Lower lobe of right lung (tissue), 2 donors: Measurements from ENCODE around the gene MAD1L1. TPM values are rescaled to one million over a fixed set of nuclear protein-coding genes. Genes with fewer than 3 reads are reported as not detected.

Experiments used
- ATAC-seq, 2 donors: fragments of 200-7000 bp; cut with Tn5 transposase; one replicate each; pipeline ENCODE4 v1.9.1; 2020 to 2022; ENCODE audit warnings: mild to moderate bottlenecking in 2 of 2, moderate library complexity in 2 of 2
- DNase-seq: peaks from one replicate; pipeline ENCODE4 v3.0.0-alpha.2; 2020
- H3K27ac ChIP-seq: fragments of 200-600 bp; one replicate; pipeline ENCODE4 v1.8.0; 2022
- H3K27me3 ChIP-seq: fragments of 200-600 bp; one replicate; pipeline ENCODE4 v1.8.0; 2022; ENCODE audit warnings: low read depth
- H3K36me3 ChIP-seq: fragments of 200-600 bp; one replicate; pipeline ENCODE4 v1.8.0; 2022; ENCODE audit warnings: mild to moderate bottlenecking
- H3K4me1 ChIP-seq: fragments of 200-600 bp; one replicate; pipeline ENCODE4 v1.8.0; 2022
- H3K4me3 ChIP-seq: fragments of 200-600 bp; one replicate; pipeline ENCODE4 v1.8.0; 2022; ENCODE audit warnings: mild to moderate bottlenecking
- H3K9me3 ChIP-seq: fragments of 200-600 bp; one replicate; pipeline ENCODE4 v1.8.0; 2022
- intact Hi-C: fragments of 100-400 bp; cut with DNase I; formaldehyde crosslinking; loops from one replicate; pipeline ENCODE4 v1.11.0; 2022
- total RNA-seq: library from RNA; stranded (reverse); fragmentation: NEBNext Ultra II Directional; extraction: Animal tissue kit (Norgen Biotek cat#: 25700); gene quantifications from one replicate; pipeline ENCODE4 v1.2.1, GENCODE V29; 2021
- TF ChIP-seq, protein P1 (sequence below): fragments of 200-600 bp; IDR thresholded peaks from one replicate; pipeline ENCODE4 v1.8.0; 2022; ENCODE audit warnings: antibody characterized with exemption, mild to moderate bottlenecking
- donor health status: DM: no; HTN: yes; CAD: no; lungs with severe emphysema.

The MAD1L1 gene
- total RNA-seq, 1 donor from 2014 or later: 44.5 TPM

DNA sequence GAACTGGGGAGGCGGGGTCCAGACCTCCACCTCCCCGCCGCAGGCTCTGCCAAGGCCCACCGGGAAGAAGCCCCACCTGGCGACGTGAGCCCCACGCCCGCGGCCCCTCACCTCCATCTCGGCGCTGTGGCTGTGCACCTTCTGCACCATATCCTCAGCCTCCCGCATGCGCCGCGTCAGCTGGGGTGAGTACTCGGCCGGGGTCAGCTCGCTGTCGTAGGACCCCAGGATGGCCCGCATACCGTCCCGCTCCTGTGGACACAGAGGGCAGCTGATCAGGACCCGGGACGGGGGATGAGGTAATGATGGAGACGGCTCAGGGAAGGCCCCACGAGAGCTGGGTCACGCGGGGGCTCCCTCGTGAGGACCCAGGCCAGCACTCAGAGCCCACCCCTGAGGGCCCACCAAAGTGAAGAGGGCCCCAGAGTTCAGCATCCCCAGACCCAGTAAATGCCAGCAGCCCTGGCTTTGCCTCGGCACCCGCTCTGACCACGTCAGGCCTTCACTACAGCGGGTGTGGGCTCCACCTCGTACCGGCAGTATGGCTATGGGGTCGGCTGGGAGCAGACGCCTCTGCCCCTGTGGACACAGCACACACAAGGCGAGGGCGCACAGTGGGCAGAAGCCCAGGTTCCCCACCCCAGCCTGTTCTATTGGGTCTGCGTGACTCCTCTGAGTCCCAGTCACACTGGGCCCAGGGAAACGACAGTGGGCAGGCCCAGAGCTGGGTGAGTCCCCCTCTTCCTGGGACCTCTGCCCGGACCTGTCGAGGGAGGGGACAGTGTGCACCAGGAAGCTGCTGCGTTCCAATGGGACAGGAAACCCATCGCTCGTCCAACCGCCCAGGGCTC lies 218.1 kb downstream of the MAD1L1 start:
- Histone ChIP-seq H3K27me3 (no peaks in the 10 kb centered on the region), H3K27ac (no peak overlapping the region), H3K36me3 (peaks cover 8% of the 10 kb centered on the region), H3K4me1 (peaks cover 13% of the 10 kb centered on the region), H3K4me3 (no peak overlapping the region), H3K9me3 (no peaks in the 10 kb centered on the region)
- TF ChIP-seq, protein P1, sequence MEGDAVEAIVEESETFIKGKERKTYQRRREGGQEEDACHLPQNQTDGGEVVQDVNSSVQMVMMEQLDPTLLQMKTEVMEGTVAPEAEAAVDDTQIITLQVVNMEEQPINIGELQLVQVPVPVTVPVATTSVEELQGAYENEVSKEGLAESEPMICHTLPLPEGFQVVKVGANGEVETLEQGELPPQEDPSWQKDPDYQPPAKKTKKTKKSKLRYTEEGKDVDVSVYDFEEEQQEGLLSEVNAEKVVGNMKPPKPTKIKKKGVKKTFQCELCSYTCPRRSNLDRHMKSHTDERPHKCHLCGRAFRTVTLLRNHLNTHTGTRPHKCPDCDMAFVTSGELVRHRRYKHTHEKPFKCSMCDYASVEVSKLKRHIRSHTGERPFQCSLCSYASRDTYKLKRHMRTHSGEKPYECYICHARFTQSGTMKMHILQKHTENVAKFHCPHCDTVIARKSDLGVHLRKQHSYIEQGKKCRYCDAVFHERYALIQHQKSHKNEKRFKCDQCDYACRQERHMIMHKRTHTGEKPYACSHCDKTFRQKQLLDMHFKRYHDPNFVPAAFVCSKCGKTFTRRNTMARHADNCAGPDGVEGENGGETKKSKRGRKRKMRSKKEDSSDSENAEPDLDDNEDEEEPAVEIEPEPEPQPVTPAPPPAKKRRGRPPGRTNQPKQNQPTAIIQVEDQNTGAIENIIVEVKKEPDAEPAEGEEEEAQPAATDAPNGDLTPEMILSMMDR: no peak
- peak; percentile 45 for DNase-seq
- ATAC-seq: no peak
- intact Hi-C loops: no loop called here

DNA sequence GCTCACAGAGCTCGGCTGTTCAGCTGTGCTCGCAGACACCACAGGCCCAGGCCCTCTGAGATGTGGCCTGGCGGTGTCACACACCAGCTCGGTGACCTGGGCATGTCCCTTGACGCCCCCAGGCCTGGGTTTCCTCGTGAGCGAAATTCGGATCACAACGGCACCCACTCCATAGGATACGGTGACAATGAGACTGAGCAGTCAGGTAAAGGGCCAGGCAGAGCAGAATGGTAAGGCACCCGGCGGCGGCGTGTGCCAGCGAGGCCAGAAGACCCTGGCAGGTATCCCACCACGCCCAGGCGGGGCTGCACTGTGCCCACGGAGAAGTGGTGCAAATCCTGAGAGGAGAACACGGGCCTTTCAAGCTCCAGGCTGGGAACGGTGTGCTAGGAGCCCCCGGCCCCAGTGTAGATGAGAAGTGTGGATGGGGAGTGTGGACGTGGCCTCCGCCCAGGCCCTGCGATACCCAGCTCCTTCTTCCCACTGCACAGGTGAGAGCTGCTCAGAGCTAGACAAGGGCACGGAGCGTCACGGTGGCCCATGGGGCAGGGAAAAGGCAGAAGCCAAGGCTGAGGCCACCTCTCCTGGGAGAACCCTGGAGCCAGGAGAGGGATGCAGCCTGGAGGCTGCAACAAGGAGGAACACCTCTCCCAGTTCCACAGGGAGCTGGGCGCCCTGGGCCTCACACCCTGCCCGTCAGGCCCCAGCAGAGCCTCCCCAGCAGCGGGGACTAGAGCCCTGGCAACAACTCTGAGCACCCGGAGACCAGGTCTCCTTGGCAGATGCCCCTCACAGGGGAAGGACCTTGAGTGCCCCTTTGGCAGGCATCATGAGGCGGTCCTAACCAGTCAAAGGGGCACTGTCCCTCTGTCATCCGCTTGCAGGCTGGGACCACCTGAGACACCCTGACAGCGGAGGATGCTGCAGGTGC lies 219.1 kb downstream of the MAD1L1 start:
- Histone ChIP-seq H3K27me3 (no peaks in the 10 kb centered on the region), H3K4me3 (no peak overlapping the region), H3K36me3 (peaks cover 8% of the 10 kb centered on the region), H3K27ac (no peak overlapping the region), H3K9me3 (no peaks in the 10 kb centered on the region), H3K4me1 (peaks cover 5% of the 10 kb centered on the region)
- intact Hi-C loops: no loop called here
- DNase-seq: peak; percentile 35
- TF ChIP-seq, protein P1: no peak
- no peak for ATAC-seq

DNA sequence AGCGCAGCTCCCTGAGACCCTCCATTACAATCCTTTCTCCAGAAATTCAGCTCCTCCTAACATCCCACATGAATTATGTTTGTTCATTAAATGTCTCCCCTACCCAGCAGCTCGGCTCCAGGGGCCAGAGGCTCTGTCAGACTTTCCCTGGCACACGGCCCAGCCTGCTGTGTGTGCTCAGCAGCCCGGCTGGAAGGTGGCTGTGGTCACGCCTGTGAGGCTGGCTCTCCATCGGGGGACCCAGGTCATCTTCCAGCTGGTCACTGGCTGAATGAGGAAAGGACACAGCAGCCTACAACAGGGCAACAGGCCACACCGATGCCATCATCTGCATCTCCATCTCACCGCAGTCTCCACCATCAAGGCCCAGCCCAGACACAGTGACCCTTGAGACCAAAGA lies 219.8 kb downstream of the MAD1L1 start:
- ATAC-seq (no peak), DNase-seq (peak; percentile 32)
- no peaks in the 10 kb centered on the region for H3K27me3 ChIP-seq
- TF ChIP-seq, protein P1: no peak
- intact Hi-C loops: no loop called here
- H3K4me1 ChIP-seq: no peaks in the 10 kb centered on the region
- H3K27ac ChIP-seq: no peak overlapping the region
- H3K4me3 ChIP-seq: no peak overlapping the region
- H3K9me3 ChIP-seq: no peaks in the 10 kb centered on the region
- peaks cover 8% of the 10 kb centered on the region for H3K36me3 ChIP-seq

DNA sequence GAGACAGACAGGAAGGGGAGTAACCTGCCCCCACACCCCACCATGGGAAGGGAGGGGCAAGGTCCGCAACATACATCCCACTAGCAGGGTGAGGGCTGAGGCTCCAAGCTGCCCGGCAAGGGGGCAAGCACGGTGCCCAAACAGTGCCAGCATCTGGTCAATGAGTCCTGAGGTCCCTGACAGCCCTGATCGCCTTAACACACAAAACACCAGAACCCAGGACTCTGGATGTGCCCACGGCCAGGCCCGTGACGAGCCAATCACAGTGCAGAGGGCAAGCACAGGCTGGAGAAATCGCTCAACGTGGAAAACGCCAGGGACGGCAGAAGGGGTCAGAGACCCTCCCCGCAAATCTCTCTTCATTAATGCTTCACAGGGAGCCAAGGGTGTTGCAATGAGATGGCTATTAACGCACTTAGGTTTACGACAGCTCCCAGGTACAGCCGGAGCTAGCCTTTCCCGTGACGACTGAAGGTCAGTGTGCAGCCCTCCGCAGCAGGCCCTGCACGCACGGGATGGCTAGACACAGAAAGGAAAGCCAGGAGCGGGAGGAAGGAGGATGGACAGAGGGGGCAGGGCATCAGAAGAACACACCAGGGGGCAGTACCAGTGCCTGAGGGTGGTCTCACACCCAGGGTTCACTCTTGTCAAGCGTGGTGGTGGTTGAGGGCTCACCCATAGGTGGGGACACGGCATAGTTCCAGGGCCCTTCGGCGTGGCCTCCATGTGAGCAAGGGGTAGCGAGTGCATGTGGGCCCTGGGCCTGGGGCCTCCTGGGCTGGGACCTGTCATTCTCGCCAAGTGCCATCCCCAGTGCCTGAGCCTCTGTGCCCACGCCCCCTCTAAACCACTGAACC lies 220.5 kb downstream of the MAD1L1 start:
- no peaks in the 10 kb centered on the region for H3K4me1 ChIP-seq
- ATAC-seq: no peak
- peak; percentile 30 for DNase-seq
- H3K27me3 ChIP-seq: no peaks in the 10 kb centered on the region
- no peak overlapping the region for H3K27ac ChIP-seq
- H3K9me3 ChIP-seq: no peaks in the 10 kb centered on the region
- TF ChIP-seq, protein P1: no peak
- H3K4me3 ChIP-seq: no peak overlapping the region
- peaks cover 8% of the 10 kb centered on the region for H3K36me3 ChIP-seq
- intact Hi-C loops: no loop called here
